H9 (cell line): Measurements from ENCODE around the gene PROX1. TPM values are rescaled to one million over a fixed set of nuclear protein-coding genes. Genes with fewer than 3 reads are reported as not detected.

Experiments used
- DNase-seq: peaks from one replicate; pipeline ENCODE4 v3.0.0-alpha.2; 2017
- H2AFZ ChIP-seq: one replicate; pipeline ENCODE4 v1.6.1; 2013; ENCODE audit warnings: mild to moderate bottlenecking, low read length, control low read depth, moderate library complexity
- H2AK5ac ChIP-seq: 2 replicates; pipeline ENCODE4 v1.6.1; 2013; ENCODE audit warnings: low read length, control low read depth, mixed read lengths; ENCODE audit not compliant: insufficient read length
- H2BK120ac ChIP-seq: one replicate; pipeline ENCODE4 v1.6.1; 2013; ENCODE audit warnings: low read depth, mild to moderate bottlenecking, low read length, control low read depth, inconsistent platforms; ENCODE audit not compliant: poor library complexity, severe bottlenecking
- H2BK12ac ChIP-seq: 2 replicates; pipeline ENCODE4 v1.6.1; 2013; ENCODE audit warnings: low read length, control low read depth, mixed read lengths, low read depth; ENCODE audit not compliant: insufficient read length
- H2BK15ac ChIP-seq: 2 replicates; pipeline ENCODE4 v1.6.1; 2013; ENCODE audit warnings: low read depth, low read length, control low read depth
- H2BK20ac ChIP-seq: one replicate; pipeline ENCODE4 v1.6.1; 2013; ENCODE audit warnings: low read depth, mild to moderate bottlenecking, low read length, control low read depth, inconsistent platforms; ENCODE audit not compliant: poor library complexity, severe bottlenecking
- H2BK5ac ChIP-seq: 2 replicates; pipeline ENCODE4 v1.6.1; 2013; ENCODE audit warnings: low read length, control low read depth, mixed read lengths; ENCODE audit not compliant: insufficient read length
- H3K14ac ChIP-seq: 2 replicates; pipeline ENCODE4 v1.6.1; 2013; ENCODE audit warnings: low read length, control low read depth; ENCODE audit not compliant: insufficient read depth
- H3K18ac ChIP-seq: 2 replicates; pipeline ENCODE4 v1.6.1; 2013; ENCODE audit warnings: low read depth, mild to moderate bottlenecking, mixed read lengths, low read length, control low read depth; ENCODE audit not compliant: insufficient read length
- H3K23ac ChIP-seq: 2 replicates; pipeline ENCODE4 v1.6.1; 2013; ENCODE audit warnings: low read length, control low read depth, mixed read lengths, low read depth; ENCODE audit not compliant: insufficient read length
- H3K23me2 ChIP-seq: 2 replicates; pipeline ENCODE4 v1.6.1; 2013; ENCODE audit warnings: low read depth, mild to moderate bottlenecking, mixed read lengths, low read length, control low read depth; ENCODE audit not compliant: insufficient read length, poor library complexity, severe bottlenecking
- H3K27ac ChIP-seq: 2 replicates; pipeline ENCODE4 v1.5.1; 2013; ENCODE audit warnings: low read length, control low read depth, mixed read lengths, low read depth; ENCODE audit not compliant: insufficient read length
- H3K27me3 ChIP-seq: 2 replicates; pipeline ENCODE4 v1.6.1; 2013; ENCODE audit warnings: low read length, control low read depth, inconsistent platforms; ENCODE audit not compliant: insufficient read depth
- H3K4ac ChIP-seq: 2 replicates; pipeline ENCODE4 v1.6.1; 2013; ENCODE audit warnings: low read depth, mild to moderate bottlenecking, control low read depth, inconsistent platforms, low read length, moderate library complexity
- H3K4me1 ChIP-seq: 2 replicates; pipeline ENCODE4 v1.6.1; 2013; ENCODE audit warnings: low read length, control low read depth, inconsistent platforms; ENCODE audit not compliant: insufficient read depth
- H3K4me2 ChIP-seq: 2 replicates; pipeline ENCODE4 v1.6.1; 2013; ENCODE audit warnings: low read length, control low read depth, mixed read lengths; ENCODE audit not compliant: insufficient read length, insufficient read depth
- H3K56ac ChIP-seq: 2 replicates; pipeline ENCODE4 v1.6.1; 2013; ENCODE audit warnings: low read depth, mild to moderate bottlenecking, mixed read lengths, low read length, control low read depth; ENCODE audit not compliant: insufficient read length
- H3K79me1 ChIP-seq: 2 replicates; pipeline ENCODE4 v1.6.1; 2013; ENCODE audit warnings: low read depth, mild to moderate bottlenecking, moderate library complexity, low read length, control low read depth, inconsistent platforms; ENCODE audit not compliant: insufficient read depth, poor library complexity, severe bottlenecking
- H3K79me2 ChIP-seq: 2 replicates; pipeline ENCODE4 v1.6.1; 2013; ENCODE audit warnings: low read length, control low read depth, inconsistent platforms; ENCODE audit not compliant: insufficient read depth
- H3K9ac ChIP-seq: 2 replicates; pipeline ENCODE4 v1.6.1; 2013; ENCODE audit warnings: low read length, control low read depth, mixed read lengths; ENCODE audit not compliant: insufficient read length; ENCODE audit errors: extremely low read depth
- H3K9me3 ChIP-seq: one replicate; pipeline ENCODE4 v1.6.1; 2013; ENCODE audit warnings: low read depth, low read length, inconsistent platforms; ENCODE audit not compliant: control insufficient read depth
- H3T11ph ChIP-seq: one replicate; pipeline ENCODE4 v1.6.1; 2013; ENCODE audit warnings: mild to moderate bottlenecking, low read length, control low read depth, inconsistent platforms
- H4K20me1 ChIP-seq: one replicate; pipeline ENCODE4 v1.6.1; 2013; ENCODE audit not compliant: control insufficient read depth, insufficient read length, insufficient read depth
- H4K5ac ChIP-seq: 2 replicates; pipeline ENCODE4 v1.6.1; 2013; ENCODE audit warnings: low read depth, mild to moderate bottlenecking, mixed read lengths, low read length, control low read depth; ENCODE audit not compliant: insufficient read length
- H4K8ac ChIP-seq: replicated peaks from 2 replicates; pipeline ENCODE4 v1.6.1; 2013; ENCODE audit warnings: low read length, control low read depth, mixed read lengths, low read depth; ENCODE audit not compliant: insufficient read length
- H4K91ac ChIP-seq: 2 replicates; pipeline ENCODE4 v1.6.1; 2013; ENCODE audit warnings: low read depth, mild to moderate bottlenecking, moderate library complexity, mixed read lengths, low read length, control low read depth; ENCODE audit not compliant: insufficient read length
- H3K27ac Mint-ChIP-seq, 3 experiments: 2 replicates in 2 of 3; 3 replicates in 1 of 3; pipeline ENCODE4 v1.8.0; 2020 to 2021; ENCODE audit warnings: mixed read lengths in 3 of 3, mild to moderate bottlenecking in 1 of 3, moderate library complexity in 1 of 3
- H3K27me3 Mint-ChIP-seq: 2 replicates; pipeline ENCODE4 v1.8.0; 2021; ENCODE audit warnings: low read depth, mild to moderate bottlenecking, moderate library complexity, mixed read lengths
- H3K36me3 Mint-ChIP-seq, 3 experiments: 2 replicates in 2 of 3; 3 replicates in 1 of 3; pipeline ENCODE4 v1.8.0; 2020 to 2021; ENCODE audit warnings: low read depth in 3 of 3, mixed read lengths in 3 of 3; ENCODE audit not compliant: insufficient read depth in 1 of 3
- H3K4me1 Mint-ChIP-seq, 2 experiments: 2 replicates each; pipeline ENCODE4 v1.8.0; 2020; ENCODE audit warnings: mixed read lengths in 2 of 2
- H3K4me3 Mint-ChIP-seq, 2 experiments: 2 replicates in 1 of 2; 3 replicates in 1 of 2; pipeline ENCODE4 v1.8.0; 2020 to 2021; ENCODE audit warnings: mild to moderate bottlenecking in 2 of 2, mixed read lengths in 2 of 2, moderate library complexity in 1 of 2
- H3K9me3 Mint-ChIP-seq, 2 experiments: 2 replicates in 1 of 2; 3 replicates in 1 of 2; pipeline ENCODE4 v1.8.0; 2020; ENCODE audit warnings: mild to moderate bottlenecking in 2 of 2, mixed read lengths in 2 of 2, moderate library complexity in 1 of 2
- WGBS: extraction: QIAGEN DNeasy Blood & Tissue Kit; methylation state at CpG from one replicate; pipeline ENCODE4 v1.1.7; 2013; ENCODE audit warnings: missing lambda C conversion rate, low lambda C conversion rate, mixed read lengths; ENCODE audit not compliant: insufficient read length; ENCODE audit errors: extremely low coverage; 5-methylcytosine and 5-hydroxymethylcytosine counted together
- total RNA-seq: library from RNA; stranded (reverse); gene quantifications from 2 replicates; pipeline ENCODE4 v1.2.1, GENCODE V29; 2021
- TF ChIP-seq, protein P1 (sequence below): fragments of 200-600 bp; sonication (generic); conservative IDR thresholded peaks from 3 replicates; pipeline ENCODE4 v1.8.0; 2021; ENCODE audit warnings: antibody characterized with exemption, mild to moderate bottlenecking

Gene PROX1
- total RNA-seq, 1 experiment from 2014 or later: 0.72 TPM

DNA sequence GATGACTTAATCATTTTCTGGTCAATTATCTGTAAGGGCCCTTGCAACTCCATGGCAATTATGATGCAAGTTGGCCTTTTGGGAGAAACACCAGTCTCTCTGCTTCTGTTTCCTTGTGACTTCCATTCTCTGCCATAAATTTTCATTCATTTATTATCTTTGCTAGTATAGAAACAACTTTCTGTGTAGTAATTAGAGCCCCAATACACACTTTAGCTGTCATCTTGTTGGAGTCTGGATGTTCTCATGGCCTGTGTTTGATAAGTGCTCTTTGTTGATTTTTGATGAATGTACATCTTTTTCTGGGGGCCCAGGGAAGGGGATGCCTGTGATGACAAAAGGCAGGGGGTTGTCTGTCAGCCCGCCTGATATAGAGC lies 22.4 kb downstream of the PROX1 start:
- H2BK120ac ChIP-seq: no peak overlapping the region
- no peak overlapping the region for H2BK20ac ChIP-seq
- H3K79me2 ChIP-seq: no peaks in the 10 kb centered on the region
- H3K14ac ChIP-seq: no peak overlapping the region
- Mint-ChIP-seq H3K27ac (no peak overlapping the region), H3K4me3 (no peak overlapping the region), H3K4me1 (peaks cover 8 to 9% of the 10 kb centered on the region in 2 experiments), H3K36me3 (no peaks in the 10 kb centered on the region), H3K9me3 (no peaks in the 10 kb centered on the region), H3K27me3 (no peaks in the 10 kb centered on the region)
- H4K8ac ChIP-seq: no peak overlapping the region
- H3K4ac ChIP-seq: no peak overlapping the region
- no peak overlapping the region for H3K56ac ChIP-seq
- H2BK12ac ChIP-seq: no peak overlapping the region
- no peak overlapping the region for H3K23ac ChIP-seq
- H4K91ac ChIP-seq: no peak overlapping the region
- no peak overlapping the region for H3K18ac ChIP-seq
- H2AFZ ChIP-seq: no peak overlapping the region
- H3K27me3 ChIP-seq: no peaks in the 10 kb centered on the region
- no peaks in the 10 kb centered on the region for H3K4me1 ChIP-seq
- no peaks in the 10 kb centered on the region for H4K20me1 ChIP-seq
- H3K79me1 ChIP-seq: no peaks in the 10 kb centered on the region
- WGBS: no CpG with 5 or more reads among the region's 1 CpG
- H3K4me2 ChIP-seq: no peak overlapping the region
- no peaks in the 10 kb centered on the region for H3K9me3 ChIP-seq
- TF ChIP-seq, protein P1, sequence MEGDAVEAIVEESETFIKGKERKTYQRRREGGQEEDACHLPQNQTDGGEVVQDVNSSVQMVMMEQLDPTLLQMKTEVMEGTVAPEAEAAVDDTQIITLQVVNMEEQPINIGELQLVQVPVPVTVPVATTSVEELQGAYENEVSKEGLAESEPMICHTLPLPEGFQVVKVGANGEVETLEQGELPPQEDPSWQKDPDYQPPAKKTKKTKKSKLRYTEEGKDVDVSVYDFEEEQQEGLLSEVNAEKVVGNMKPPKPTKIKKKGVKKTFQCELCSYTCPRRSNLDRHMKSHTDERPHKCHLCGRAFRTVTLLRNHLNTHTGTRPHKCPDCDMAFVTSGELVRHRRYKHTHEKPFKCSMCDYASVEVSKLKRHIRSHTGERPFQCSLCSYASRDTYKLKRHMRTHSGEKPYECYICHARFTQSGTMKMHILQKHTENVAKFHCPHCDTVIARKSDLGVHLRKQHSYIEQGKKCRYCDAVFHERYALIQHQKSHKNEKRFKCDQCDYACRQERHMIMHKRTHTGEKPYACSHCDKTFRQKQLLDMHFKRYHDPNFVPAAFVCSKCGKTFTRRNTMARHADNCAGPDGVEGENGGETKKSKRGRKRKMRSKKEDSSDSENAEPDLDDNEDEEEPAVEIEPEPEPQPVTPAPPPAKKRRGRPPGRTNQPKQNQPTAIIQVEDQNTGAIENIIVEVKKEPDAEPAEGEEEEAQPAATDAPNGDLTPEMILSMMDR: no peak
- H3K9ac ChIP-seq: no peak overlapping the region
- H2BK5ac ChIP-seq: no peak overlapping the region
- H3T11ph ChIP-seq: no peak overlapping the region
- H3K23me2 ChIP-seq: no peaks in the 10 kb centered on the region
- H2BK15ac ChIP-seq: no peak overlapping the region
- no peak overlapping the region for H2AK5ac ChIP-seq
- DNase-seq: no peak
- H3K27ac ChIP-seq: no peak overlapping the region
- H4K5ac ChIP-seq: no peak overlapping the region
